HuH-7.5 (cell line): Measurements from ENCODE around the gene HTR1A.

Source experiments
- DNase-seq: peaks from one replicate; pipeline ENCODE4 v3.0.0; 2011; ENCODE audit warnings: low spot score

HTR1A gene

DNA sequence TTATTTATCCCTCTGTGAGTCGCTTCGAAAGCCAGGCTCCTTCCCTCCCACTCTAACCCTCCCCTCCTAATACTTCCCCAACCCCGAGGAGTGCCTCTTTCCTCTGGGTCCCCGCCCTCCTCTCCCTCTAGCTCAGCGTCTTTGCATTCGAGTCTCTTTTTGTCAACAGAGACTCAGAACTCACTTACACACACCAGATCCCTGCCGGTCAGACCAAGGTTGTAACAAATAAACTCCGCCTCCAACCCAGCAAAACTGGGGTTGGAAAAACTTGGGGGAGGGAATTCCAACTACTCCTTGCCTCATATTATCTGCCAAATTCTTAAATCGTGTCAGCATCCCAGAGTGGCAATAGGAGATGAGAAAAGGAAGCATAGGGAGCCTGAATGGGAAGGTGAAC, at the start of gene HTR1A:
Gene HTR1A, minus strand, starts transcription at position 167 of the 400 bp plus-strand sequence. CDS start 726 bp downstream, outside the sequence.
- DNase-seq = no peak

DNA sequence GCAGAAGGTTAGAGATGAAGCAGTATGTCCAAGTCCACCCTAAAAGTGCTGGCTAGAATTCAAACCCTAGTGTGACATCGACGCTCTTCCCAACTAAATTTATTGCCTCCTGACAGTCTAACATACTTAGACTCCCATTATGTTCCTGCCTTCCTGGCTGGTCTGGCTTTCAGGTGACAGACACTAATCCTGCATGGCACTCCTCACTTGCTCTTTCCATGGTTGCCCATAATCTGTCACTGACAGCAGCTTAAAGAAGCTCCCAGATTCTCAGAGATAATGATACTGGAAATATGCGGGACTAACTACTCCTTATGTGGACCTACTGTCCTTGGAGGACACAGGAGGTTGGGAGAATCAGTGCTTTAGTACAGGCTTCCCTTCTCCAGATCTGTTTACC, 41.7 kb upstream of the HTR1A start:
- DNase-seq = no peak

- DNase-seq = no peak
Measured at GRCh38 chr5:64000096-64000495, 37.9 kb upstream of the HTR1A start.

DNA sequence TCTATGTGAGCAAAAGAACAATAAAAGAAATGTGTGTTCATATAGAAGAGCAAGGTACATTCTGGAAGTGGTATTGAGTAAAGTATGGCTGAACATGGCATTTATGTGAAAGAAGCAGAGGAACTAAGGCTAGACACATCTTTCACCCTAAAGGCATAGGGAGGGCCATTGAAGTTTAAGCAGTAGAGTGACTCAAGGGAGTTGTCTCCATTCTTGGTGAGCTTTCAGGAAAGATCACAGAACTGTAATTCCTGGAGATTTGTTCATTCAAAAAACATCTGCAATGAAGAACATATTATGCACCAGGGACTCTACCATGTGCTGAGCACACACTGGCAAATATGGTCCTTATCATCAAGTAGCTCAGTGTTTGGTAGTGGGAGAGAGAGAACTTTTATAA, 24.8 kb upstream of the HTR1A start:
- DNase-seq = no peak

DNA sequence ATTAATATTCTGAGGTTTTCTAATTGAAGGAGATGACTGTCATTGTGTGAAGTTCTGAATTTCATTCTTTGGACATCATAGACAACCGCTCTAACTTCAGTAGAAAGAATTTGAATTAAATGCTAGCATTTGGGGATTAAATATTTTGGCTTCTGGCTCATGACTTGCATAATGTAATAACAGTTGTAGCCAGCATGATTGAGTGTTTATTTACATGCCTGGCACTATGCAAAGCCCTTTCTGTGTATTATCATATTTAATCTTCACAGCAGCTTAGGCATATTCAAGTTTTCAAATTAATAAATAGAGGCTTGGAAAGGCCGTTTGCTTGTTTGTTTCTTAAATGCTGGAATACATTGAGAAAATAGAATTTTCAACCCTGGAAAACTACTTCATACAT, 19.6 kb upstream of the HTR1A start:
- DNase-seq = no peak

DNA sequence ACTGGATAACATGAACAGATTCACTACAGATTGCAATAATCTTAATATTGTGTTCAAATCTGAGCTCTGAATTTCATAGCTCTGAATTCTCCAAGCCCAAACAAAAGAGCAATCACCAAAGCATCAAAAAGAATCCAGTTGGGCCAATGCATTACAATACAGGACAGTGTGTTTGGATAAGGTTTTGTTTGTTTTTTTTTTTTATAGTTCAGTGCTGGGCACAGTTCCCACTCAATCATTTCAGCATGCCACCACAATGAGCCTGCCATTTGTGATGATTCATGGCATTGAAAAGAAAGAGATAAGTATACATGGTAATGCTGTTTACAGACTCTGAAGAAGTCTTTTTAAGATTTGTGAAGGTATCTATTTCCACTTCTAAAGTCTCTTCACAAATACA, 1.7 kb upstream of the HTR1A start:
- DNase-seq = no peak

DNA sequence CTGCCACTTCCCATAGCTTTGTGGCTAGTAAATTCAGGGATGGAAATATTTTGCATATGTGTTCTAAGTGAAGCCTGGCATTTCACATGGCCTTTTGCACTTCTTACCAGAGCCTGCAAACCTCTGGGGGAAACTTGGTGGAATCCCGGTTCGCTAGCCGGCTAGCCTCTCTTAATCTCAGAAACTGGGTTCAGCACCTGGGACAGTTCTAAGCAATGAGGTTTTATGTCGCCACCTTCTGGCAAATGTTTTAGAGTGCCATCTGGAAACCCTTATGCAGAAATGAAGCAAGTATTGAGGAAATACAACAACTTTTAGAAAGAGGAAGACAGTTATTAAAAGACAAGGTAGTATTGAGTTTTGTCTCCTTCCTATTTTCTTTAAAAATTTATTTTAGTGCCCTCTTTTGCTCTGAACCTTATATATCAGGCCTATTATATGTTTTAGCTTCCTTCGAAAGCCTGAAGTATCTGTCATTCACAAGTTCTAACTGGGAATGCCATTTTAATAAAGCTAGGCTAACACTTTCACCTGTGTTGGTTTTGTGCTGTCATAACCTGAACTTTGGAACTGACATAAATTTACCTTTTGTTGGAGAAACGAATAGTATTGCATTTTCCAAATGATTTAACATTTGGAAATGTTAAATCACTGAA, 963 bp upstream of the HTR1A start:
- DNase-seq = peak; percentile 43

GRCh38 chr5:63961598-63962161, 565 bp downstream of the HTR1A start:
- no peak for DNase-seq

GRCh38 chr5:63961125-63961597, 1.1 kb downstream of the HTR1A start:
- no peak for DNase-seq

DNA sequence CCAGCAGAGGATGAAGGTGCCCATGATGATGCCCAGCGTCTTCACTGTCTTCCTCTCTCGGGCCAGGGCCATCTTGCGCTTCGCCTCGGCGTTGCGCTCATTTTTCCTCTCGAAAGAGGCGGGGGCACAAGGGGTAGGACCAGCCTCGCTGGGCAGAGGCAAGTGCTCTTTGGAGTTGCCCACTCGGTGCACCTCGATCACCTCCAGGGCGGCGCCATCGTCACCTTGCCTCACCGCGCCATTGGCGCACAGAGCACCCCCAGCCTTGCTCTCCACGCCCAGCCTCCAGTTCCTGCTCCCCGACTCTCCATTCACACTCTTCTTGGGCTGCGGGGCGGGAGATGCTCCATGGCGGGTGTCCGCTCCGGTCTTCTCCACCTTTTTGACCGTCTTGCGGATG, 1.6 kb downstream of the HTR1A start:
- DNase-seq = no peak

GRCh38 chr5:63959177-63959982, 2.9 kb downstream of the HTR1A start:
- DNase-seq = no peak

GRCh38 chr5:63958654-63959053, 3.6 kb downstream of the HTR1A start:
- no peak for DNase-seq

DNA sequence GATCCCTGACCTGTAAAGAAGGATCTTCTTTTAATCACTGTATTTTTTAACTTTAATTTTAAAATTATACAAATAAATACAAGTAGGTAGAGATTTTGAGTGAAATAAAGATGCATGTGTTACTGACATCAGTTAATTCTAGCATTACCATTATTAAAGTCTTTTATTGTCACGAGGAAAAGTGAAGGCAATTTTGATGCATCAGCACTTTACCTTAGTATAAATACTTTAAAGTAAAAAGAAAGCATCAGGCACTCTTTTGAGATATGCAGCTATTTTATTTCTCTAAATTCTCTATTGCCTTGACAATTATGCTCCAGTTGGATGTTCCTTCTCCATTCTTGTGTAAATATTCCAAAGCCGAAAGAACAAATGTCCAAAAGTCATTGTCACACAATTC, 4.6 kb downstream of the HTR1A start:
- no peak for DNase-seq

DNA sequence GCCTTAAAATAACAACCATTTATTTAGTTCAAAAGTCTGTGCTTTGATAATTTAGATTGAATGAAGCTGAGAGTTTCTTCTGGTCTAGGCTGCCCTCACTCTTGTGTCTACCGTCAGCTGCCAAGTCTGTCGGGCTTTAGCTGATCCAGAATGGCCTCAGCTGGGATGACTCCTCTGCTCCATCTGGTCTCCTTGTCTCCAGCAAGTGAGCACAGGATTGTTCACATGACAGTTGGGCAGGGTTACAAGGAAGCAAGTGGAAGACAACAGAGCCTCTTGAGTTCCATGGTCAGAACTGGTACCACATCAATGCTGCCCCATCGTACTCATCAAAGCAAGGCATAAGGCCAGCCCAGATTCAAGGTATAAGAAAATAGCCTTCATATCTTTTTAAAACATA, 9.0 kb downstream of the HTR1A start:
- DNase-seq = no peak

GRCh38 chr5:63935103-63935502, 27.1 kb downstream of the HTR1A start:
- DNase-seq = no peak

DNA sequence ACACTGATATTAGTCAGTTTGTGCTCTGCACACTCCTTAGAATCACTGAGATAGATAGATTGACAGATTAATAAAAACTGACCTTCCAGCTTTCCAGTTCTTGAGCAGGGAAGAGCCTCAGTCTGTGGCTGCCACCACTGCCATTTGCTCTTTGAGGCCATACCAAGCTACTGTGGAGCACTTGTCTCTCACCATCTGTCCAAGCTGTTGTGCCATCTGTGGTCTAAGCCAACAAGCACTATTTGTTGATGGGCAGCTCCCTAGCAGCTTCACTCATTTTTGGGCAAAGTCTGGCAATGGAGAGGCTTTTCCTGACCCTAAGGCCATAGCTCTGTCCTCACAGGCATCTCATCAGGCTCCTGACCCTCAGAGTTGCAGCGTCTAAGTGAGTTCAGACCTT, 30.4 kb downstream of the HTR1A start:
- DNase-seq = no peak

GRCh38 chr5:63928451-63928850, 33.8 kb downstream of the HTR1A start:
- DNase-seq = no peak

DNA sequence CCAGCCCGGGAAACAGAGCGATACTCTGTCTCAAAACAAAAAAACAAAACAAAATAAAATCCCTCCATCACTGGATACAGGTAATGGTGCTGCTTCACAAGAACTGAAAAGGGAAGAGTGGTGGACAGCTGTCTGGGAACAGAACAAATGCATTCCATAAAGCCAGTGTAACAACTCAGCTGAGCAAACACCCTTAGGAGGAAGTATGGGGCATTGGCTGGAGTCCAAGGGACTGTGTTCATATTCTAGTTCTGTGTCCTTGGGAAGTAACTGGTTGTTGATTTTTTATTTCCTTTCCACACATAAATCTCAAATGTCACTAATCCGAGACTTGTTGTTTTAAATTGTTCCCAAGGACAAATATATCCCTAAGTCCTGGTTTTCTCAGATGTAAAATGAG, 38.3 kb downstream of the HTR1A start:
- no peak for DNase-seq

DNA sequence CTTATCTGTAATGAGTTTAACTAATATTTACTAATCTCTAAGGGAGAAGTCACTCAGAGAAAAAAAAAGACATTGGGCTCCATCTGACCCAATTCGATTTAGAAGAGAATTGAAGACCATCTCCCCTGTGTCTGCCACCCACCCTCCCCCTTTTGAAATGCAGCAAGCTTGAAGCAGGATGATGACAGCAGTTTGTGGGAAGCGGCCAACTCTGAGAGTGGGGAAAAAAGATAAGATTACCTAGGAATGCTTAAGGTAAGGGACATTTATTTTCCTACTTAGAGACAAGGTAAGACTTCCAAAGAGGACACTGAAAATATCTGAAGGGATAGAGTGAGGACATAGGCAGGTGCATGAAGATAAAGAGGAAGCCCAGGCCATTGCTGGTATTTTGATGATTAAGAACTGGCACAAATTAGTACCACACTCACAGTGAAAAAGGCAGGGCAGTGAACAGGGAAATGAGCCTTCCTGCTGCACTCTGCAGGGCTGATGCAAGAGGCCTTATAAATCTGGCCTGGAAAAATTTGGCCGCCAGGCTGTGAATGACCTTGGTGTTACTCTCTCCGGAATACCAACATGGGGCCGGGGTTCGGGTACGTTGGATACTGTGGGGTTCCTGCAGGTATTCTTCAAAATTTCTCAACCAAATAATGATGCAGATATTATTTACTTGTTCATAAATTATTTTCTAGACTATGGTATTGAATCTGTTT, 42.3 kb downstream of the HTR1A start:
- DNase-seq = no peak

DNA sequence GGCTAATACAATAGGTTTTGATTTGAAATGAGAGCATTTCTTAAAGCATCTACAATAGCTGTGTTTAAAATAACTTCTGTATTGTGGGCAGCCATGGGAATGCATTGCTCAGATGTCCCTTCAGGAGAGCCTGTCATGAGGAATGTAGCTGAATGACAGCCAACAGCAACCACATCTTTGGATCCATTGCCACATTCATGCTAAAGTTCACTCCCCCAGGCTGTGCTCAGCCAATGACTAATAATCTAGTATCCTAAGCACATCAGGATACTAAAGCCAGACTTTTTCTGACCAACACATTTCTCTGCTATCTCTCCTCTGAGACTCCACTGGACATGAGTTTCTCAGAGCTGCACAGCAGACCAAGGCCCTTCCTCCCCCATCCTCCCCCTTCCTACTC, 45.5 kb downstream of the HTR1A start:
- DNase-seq = no peak

DNA sequence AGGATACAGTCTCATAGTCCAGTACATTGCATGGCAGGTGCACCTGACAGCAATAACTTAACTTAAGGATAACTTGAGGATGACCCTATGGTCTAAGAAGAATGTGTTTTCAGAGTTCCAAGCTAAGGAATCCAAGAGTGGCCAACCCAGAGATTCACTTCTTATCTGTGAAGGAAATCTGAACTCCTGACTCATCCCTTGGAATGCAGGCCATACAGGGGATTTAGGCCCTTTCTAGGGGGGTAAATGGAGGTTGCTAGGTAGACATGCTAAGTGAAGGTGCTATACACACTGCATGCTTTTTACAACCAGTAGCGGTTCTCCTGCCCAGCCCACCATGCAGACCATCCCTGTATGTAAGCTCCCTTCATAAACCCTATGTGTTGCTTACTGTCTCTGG, 50.4 kb downstream of the HTR1A start:
- no peak for DNase-seq
